ENCODE results near the gene POU1F1.
"Not testable (repeated sequence)": the region's sequence is repeated elsewhere in the genome, so short reads cannot be mapped to it uniquely, and the experiment has no call there.

Gene POU1F1, protein sequence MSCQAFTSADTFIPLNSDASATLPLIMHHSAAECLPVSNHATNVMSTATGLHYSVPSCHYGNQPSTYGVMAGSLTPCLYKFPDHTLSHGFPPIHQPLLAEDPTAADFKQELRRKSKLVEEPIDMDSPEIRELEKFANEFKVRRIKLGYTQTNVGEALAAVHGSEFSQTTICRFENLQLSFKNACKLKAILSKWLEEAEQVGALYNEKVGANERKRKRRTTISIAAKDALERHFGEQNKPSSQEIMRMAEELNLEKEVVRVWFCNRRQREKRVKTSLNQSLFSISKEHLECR

GRCh38 chr3:87276484-87276883 is at the start of gene POU1F1:
TSS of gene POU1F1 (minus strand) at chr3:87276584. CDS start at chr3:87276462, 122 bp downstream.
- DNase-seq, result no peak

DNA sequence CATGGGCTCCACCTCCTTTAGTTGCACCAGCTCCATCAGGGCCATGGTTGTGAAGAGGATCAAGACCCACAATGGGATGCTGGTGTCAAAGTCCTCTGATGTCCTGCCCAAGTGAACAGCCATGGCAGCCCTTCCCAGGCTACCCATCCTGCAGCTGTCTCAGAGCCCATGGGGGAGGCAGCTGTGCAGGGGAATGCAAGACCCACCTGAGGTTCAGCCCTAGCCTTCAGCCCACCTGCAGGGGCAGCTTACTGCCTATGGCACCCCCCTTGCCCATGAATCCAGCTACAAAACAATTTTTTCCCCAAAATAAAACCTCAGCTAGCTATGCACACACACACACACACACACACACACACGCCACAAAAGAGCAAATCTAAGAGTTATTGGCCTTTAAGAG is 48.2 kb upstream of the POU1F1 start:
- no peak for DNase-seq

DNA sequence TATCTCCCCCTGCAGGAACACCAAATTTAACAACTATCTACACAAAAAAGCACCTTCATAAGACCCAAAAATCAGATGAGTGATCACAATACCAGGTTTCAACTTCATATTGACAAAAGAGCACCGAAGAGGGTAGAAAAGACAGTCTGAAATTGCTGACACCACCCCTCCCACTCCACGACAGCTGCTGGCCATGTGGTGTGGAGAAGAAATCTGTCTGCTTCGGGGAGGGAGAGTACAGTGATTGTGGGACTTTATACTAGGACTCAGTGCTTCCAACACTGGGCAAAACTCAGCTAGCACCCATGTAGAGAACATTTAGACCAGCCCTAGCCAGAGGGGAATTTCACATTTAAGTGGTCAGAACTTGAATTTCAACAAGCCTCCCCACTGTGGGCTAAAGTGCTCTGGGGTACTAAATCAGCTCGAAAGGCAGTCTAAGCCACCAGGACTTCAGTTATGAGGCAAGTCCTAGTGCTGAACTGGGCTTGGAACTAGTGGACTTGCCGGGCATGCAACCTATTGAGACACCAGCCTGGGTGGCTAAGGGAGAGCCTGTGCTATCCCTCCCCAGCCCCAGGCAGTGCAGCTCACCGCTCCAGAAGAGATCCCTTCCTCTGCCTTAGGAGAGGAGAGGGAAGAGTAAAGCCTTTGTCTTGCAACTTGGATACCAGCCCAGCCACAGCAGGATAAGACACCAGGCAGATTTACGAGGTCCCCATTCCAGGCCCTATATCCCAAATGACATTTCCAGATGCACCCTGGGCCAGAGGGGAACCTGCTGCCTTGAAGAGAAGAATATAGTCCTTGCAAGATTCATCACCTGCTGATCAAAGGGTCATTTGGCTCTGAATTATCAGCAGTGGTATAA is 44.6 kb upstream of the POU1F1 start:
- DNase-seq, result no peak

DNA sequence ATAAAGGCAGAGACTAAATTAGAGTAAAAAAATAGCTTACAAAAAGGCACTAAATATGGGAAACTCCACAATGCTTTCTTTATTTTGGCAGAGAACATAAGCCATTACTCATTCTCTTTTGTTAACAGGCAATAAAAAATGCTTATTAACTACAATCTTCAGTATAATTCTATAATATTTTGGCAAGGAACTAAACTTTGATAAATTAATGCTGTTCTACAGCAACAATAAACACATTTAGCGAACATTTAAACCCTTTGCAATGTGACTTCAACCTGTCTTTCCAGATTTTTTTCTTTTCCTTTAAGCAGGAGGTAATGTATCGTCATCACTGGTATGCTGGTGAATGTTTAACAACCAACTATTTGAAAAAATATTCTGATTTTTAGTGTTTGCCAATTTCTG is 42.2 kb upstream of the POU1F1 start:
- no peak for DNase-seq

- DNase-seq, result no peak
These were observed 41.4 kb upstream of the POU1F1 start for GRCh38 chr3:87317779-87318178.

- DNase-seq, result no peak
These were observed 37.3 kb upstream of the POU1F1 start for GRCh38 chr3:87313641-87314040.

DNA sequence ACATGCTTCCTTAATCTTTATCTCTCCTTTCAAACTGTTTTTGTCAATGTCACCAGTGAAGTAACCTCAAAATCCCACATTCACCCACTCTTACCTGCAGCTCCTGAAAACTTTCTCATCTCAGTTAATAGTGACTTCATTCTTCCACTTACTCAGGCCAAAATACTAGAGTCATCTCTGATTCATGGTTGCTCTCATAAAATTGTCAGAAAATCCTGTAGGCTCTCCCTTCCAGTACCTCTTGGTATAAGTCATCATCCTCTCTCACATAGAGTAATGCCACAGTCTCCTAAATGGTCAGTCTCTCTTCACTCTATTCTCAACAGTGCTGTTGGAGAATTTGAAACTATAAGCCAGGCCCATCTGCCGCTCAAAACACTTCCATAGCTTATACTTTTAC is 34.9 kb upstream of the POU1F1 start:
- no peak for DNase-seq

DNA sequence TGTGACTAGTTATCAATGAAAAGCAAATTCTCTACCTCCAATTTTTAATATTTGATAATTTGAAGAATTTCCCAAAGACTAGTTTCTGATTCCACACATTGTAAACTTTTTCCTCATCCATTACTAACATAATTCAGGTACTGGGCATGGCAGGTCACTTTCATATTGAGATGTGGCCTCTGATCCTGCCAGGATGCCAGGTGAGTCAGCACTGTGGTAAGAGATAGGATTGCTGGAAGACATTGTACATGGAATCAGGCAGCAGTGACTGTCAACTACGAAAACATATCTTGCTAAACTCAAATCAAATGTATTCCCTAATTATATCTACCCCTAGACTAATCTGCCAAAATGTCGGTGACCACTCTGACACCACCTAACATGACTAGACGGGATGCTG is 33.2 kb upstream of the POU1F1 start:
- DNase-seq, result no peak

GRCh38 chr3:87307805-87308204 is 31.4 kb upstream of the POU1F1 start:
- no peak for DNase-seq

DNA sequence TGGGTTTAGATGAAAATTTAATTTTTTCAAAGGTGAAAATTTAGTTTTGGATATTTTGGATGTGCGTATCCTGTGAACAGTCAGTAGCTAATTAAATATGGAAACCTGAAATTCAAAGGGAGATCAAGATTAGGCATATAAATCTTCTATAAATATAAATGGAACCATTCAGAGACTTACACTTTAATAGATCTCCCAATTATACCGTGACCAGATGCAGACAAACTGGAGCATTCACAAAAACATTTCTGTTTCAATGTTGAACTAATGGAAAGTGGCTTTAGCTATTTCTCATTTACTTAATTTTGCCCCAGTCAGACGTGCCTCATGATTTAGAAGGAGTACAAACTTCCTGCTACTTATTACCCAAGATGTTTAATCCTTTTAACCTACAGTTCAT is 29.1 kb upstream of the POU1F1 start:
- no peak for DNase-seq

GRCh38 chr3:87305031-87305430 is 28.6 kb upstream of the POU1F1 start:
- not testable (repeated sequence) for DNase-seq

DNA sequence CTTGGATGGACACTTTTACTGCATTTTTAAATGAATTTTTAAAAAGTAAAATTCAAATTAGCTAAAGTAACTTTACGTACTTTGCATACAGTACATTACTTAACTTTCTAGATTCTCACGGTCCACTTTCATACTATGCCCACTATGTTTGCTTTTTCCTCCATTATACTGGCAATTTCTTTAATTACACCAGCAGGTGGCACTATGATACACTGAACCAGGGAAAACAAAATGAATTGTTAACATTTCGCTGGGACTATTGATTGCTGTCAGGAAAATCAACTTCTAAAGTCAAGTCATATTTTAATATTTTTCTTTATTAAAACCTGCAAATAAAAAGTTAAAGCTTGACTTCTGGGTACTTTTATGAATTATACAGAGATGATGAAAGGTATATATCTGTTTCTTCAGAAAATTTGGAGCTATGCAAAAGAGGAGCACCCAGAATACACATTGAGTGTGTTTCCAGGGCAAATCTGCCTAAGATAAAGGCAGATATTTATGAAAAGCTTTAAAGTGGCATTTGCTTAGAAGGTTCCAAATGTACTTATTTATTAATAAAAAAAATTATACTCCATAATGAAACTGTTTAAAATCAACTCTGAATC is 21.8 kb upstream of the POU1F1 start:
- peak; percentile 13 for DNase-seq

DNA sequence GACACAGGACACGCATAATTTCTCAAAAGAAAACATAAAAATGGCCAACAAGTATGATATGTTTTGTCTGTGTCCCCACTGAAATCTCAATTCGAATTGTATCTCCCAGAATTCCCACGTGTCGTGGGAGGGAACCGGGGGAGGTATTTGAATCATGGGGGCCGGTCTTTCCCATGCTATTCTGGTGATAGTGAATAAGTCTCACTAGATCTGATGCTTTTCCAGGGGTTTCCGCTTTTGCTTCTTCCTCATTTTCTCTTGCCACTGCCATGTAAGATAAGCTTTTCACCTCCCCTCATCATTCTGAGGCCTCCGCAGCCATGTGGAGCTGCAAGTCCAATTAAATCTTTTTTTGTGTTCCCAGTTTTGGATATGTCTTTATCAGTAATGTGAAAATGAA is 12.1 kb upstream of the POU1F1 start:
- no peak for DNase-seq

GRCh38 chr3:87287011-87287410 is 10.6 kb upstream of the POU1F1 start:
- no peak for DNase-seq

DNA sequence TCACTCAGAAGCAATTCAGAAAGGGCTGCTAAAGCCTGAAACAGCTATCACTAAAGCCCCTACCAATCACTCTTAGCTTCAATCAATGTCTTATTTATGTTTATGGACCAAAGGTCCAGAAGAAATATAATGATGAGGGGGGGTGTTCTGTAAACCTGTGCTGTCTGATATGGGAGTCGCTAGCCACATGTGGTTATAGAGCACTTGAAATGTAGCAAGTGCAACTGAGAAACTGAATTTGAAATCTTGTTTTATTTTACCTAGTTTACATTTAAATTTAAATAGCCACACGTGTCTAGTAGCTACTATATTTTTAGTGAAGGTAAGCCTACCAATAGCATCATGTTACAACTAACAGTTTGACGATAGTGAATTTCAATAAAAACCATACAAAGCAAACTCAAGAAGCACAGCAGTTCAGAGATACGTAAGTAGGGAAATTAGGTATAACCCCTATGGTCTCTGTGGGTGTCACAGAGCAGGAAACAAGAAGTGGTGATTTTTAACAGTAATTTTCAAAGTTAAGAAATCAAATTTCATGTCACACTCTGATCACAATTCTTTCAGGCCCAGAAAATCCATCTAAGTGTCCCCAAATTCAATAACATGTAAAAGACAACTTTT is 3.6 kb downstream of the POU1F1 start:
- no peak for DNase-seq

GRCh38 chr3:87270908-87271700 is 5.3 kb downstream of the POU1F1 start:
- DNase-seq, result no peak

DNA sequence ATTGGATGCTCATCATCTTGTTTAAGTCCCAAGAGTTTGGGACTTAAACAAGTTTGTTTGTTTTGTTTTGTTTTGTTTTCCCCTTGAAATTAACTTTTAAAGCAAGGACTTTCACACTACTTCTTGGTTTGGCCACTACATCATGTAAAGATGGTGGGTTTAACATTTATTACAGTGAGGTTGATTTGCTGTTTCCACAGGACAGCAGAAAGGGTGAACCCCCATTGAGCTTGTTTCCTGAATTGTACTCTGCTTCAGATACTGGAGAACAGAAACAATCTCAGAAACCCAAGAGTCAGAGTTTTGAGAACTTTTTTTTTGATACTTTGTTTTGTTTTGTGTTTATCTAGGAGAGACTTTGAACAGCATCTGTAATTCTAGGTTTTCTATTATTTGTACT is 6.7 kb downstream of the POU1F1 start:
- no peak for DNase-seq

DNA sequence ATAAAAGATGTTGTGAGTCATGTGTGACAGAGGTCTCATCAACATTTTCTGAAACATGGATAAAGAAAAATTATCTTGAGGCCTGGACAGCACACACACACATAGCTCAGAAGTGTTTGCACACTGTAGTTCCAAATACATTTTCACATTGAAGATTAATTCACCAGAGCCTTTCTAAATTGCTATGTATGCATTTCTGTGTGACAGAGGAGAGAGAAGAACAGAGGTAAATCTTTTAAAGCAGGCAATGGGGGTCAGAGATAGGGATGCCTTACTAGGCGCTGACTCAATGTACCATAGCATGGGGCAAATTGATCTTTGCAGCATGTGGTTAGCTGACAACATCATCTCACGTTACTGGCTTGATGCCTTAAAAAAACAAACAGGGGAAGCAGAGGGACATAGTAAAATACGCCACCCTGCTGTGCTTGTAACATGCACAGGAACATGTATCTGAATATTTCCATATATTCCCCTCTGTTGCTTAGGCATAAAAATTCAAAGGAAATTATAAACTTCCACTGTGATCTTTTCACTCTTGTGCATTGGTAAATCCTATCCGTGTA is 7.7 kb downstream of the POU1F1 start:
- DNase-seq, result no peak

DNA sequence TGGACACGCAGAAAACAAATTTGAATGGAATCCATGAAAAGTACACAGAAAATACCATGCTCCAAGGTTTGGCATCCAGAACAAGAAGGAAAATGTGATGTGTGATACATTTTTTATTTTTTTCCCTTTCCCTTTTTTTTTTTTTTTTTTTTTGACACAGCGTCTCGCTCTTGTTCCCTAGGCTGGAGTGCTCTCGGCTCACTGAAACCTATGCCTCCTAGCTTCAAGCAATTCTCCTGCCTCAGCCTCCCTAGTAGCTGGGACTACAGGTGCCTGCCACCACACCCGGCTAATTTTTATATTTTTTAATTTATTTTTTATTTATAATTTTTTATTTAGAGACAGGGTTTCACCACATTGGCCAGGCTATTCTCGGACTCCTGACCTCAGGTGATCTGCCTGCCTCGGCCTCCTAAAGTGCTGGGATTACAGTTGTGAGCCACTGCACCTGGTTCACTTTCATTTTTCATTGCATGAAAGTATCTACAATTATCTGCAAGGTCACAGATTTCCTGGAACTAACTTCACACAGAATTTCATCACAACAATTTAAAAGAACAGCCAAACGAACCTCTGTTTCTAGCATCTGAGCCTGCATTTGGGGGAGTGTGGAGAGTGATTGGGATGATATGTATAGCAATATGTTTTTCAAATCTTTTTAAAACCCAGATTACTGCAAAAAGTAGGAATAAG is 8.3 kb downstream of the POU1F1 start:
- DNase-seq, result no peak

DNA sequence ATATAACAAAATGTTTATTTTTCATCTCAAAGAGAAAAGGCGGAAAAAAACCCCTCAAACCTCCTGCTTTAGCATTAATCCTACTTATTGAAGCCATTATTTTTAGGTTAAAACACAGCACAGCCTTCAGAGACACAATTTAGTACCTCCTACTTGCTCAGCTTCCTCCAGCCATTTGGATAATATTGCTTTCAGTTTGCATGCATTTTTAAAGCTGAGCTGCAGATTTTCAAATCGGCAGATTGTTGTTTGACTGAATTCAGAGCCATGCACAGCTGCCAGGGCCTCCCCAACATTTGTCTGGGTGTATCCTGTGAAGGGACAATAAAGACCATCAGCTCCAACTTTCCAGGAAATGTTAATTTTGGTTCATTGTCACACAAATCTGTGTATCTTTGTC is 14.5 kb downstream of the POU1F1 start:
- no peak for DNase-seq

- no peak for DNase-seq
These were observed 16.1 kb downstream of the POU1F1 start for GRCh38 chr3:87260270-87260669.

- DNase-seq, result no peak
These were observed 26.4 kb downstream of the POU1F1 start for GRCh38 chr3:87250009-87250408.
